ENCODE measurements around the gene SLC6A4. TPM values are rescaled to one million over a fixed set of nuclear protein-coding genes. Genes with fewer than 3 reads are reported as not detected.

The SLC6A4 gene
- total RNA-seq, 1 donor from 2014 or later, result 140 TPM

- ATAC-seq (no peak), DNase-seq (no peak)
- no peaks in the 10 kb centered on the region for H3K36me3 ChIP-seq
- H3K9me3 ChIP-seq, result no peaks in the 10 kb centered on the region
- H3K4me1 ChIP-seq, result peaks cover 36% of the 10 kb centered on the region
- H3K27me3 ChIP-seq (ENCODE audit: low read depth), result peaks cover 42% of the 10 kb centered on the region
- intact Hi-C loops (cut with DNase I), result no loop called here
- TF ChIP-seq CTCF (IDR thresholded peaks at IDR 0.05), result no peak
- peak overlapping the region; percentile 78 for H3K27ac ChIP-seq
- H3K4me3 ChIP-seq, result peak overlapping the region; percentile 47
These were observed 764 bp upstream of the SLC6A4 start for GRCh38 chr17:30236297-30236624.

DNA sequence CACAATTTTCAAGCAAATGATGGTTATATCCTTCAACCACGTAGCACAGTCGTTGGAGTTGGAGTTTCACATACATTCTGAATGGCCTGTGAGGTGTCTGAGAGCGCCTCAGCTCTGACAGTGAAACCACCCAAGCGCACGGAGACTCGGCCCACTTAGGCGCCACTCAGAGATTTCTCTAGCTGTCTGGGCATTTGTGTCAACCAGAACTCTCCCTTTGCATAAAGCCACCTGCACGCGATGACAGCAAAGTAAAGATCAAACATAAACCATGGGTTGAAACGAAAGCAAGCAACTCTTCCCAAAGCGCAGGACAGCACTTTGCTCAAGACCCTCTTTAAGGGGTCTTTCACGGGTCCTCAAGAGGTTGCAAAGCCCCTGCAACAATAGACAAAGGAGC lies 533 bp downstream of the SLC6A4 start:
- peaks cover 42% of the 10 kb centered on the region for H3K27me3 ChIP-seq (ENCODE audit: low read depth)
- DNase-seq, result no peak

DNA sequence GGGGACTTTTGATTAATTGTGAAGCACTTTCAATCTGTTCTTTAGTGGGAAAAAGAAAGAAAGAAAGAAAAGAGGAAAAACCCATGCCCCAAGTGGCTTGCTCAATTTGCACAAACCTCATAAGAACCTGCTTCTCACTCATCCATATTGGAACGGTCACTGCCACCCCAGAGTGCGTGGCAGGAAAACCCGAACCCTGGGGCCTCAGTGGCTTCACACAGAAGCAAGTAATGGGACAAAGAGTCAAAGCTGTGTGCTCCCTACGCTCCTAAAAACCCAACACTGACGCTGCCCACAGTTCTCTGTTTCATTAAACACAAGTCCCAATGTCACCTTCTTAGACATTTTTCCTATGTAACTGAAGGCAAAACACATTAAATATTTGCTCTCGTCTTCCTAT lies 1.2 kb downstream of the SLC6A4 start:
- H3K4me1 ChIP-seq, result peaks cover 36% of the 10 kb centered on the region
- H3K9me3 ChIP-seq, result no peaks in the 10 kb centered on the region
- H3K27ac ChIP-seq, result peak overlapping the region; percentile 78
- TF ChIP-seq CTCF (IDR thresholded peaks at IDR 0.05), result no peak
- ATAC-seq, result no peak
- intact Hi-C loops (cut with DNase I), result no loop called here
- DNase-seq, result no peak
- H3K36me3 ChIP-seq, result no peaks in the 10 kb centered on the region
- H3K4me3 ChIP-seq, result peak overlapping the region; percentile 47
- peaks cover 41% of the 10 kb centered on the region for H3K27me3 ChIP-seq (ENCODE audit: low read depth)

More for the DNA sequence above, 533 bp downstream of the SLC6A4 start:
- ATAC-seq, result peak in 1 of 2 donors; percentile 51
- H3K9me3 ChIP-seq, result no peaks in the 10 kb centered on the region
- intact Hi-C loops (cut with DNase I), result no loop called here
- H3K27ac ChIP-seq, result peak overlapping the region; percentile 78
- no peak for TF ChIP-seq CTCF (IDR thresholded peaks at IDR 0.05)
- no peaks in the 10 kb centered on the region for H3K36me3 ChIP-seq
- peak overlapping the region; percentile 47 for H3K4me3 ChIP-seq
- peaks cover 36% of the 10 kb centered on the region for H3K4me1 ChIP-seq

DNA sequence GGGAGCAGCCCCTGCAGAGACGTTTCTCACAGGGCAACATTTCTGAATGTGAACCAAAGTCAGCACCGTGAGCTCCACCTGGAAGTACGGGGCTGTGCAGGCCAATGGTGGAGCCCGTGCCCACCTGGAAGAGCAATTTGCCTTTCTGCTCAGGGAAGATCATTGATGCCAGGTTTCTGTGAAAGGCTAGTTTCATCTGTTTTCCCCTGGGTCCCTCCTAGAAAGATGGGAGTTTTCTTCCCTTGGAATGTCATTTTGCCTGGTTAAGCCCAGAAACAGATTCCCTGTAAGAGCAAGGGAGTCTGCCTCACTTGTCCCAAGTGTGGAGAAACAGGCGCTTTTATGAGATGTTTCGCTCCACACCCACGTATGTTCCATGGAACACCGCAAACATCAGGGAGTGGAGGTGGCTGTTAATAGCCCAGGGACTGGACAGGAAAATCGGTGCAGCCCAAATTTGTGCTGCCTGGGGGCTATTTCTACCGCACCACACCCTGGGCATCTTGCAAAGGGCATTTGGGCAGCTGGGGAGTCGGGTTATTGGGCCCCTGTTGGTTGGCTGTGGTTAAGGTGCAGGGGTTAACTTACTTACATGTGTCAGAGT lies 2.6 kb downstream of the SLC6A4 start:
- Histone ChIP-seq H3K27me3 (ENCODE audit: low read depth) (peaks cover 30% of the 10 kb centered on the region), H3K4me1 (peaks cover 26% of the 10 kb centered on the region), H3K9me3 (no peaks in the 10 kb centered on the region), H3K4me3 (peak overlapping the region; percentile 47), H3K36me3 (no peaks in the 10 kb centered on the region), H3K27ac (peak overlapping the region; percentile 78)
- DNase-seq (no peak), ATAC-seq (no peak)
- intact Hi-C loops (cut with DNase I), result no loop called here
- no peak for TF ChIP-seq CTCF (IDR thresholded peaks at IDR 0.05)

GRCh38 chr17:30232015-30232823 lies 3.3 kb downstream of the SLC6A4 start:
- Histone ChIP-seq H3K27me3 (ENCODE audit: low read depth) (peaks cover 23% of the 10 kb centered on the region), H3K36me3 (no peaks in the 10 kb centered on the region), H3K4me3 (peak overlapping the region; percentile 47), H3K4me1 (peaks cover 19% of the 10 kb centered on the region), H3K9me3 (no peaks in the 10 kb centered on the region), H3K27ac (peak overlapping the region; percentile 49)
- ATAC-seq (no peak), DNase-seq (no peak)
- intact Hi-C loops (cut with DNase I), result no loop called here
- no peak for TF ChIP-seq CTCF (IDR thresholded peaks at IDR 0.05)
